ENCODE data around the gene KCTD2.

- no peak for TF ChIP-seq POLR2A (IDR thresholded peaks at IDR 0.05)
- TF ChIP-seq CTCF (IDR thresholded peaks at IDR 0.05 in 4 of 5, conservative IDR thresholded peaks at IDR 0.05 in 1 of 5), result no peak
These were observed 13.4 kb upstream of the KCTD2 start for GRCh38 chr17:75033346-75034235.
